HepG2 (cell line): ENCODE data around the gene CYP2J2. TPM values are rescaled to one million over a fixed set of nuclear protein-coding genes. Genes with fewer than 3 reads are reported as not detected.

ENCODE experiments used
- ARID4A ChIP-seq: sonication (generic); formaldehyde crosslinking; IDR thresholded peaks from 2 replicates; pipeline ENCODE4 v1.5.0; 2020; ENCODE audit warnings: mild to moderate bottlenecking, missing genetic modification reagents, borderline replicate concordance
- ASH2L ChIP-seq: fragments of 300-600, 200-600 bp; sonication (generic); IDR thresholded peaks from 2 replicates; pipeline ENCODE4 v1.7.0; 2017; ENCODE audit warnings: low read depth, mild to moderate bottlenecking, moderate library complexity, mixed read lengths, low read length; ENCODE audit not compliant: insufficient read length
- HMG20A ChIP-seq: IDR thresholded peaks from 2 replicates; pipeline ENCODE4 v1.6.1; 2016; ENCODE audit warnings: borderline replicate concordance
- HMGXB4 ChIP-seq, 2 experiments: sonication (generic) in 1 of 2; formaldehyde crosslinking in 1 of 2; IDR thresholded peaks; 2 replicates each; pipeline versions ENCODE4 v1.4.0 to v1.6.1; 2018 to 2020; ENCODE audit warnings: missing genetic modification reagents in 2 of 2, borderline replicate concordance in 1 of 2, low read depth in 1 of 2, mild to moderate bottlenecking in 1 of 2, missing biosample characterization in 1 of 2
- SP140L ChIP-seq: sonication (generic); formaldehyde crosslinking; IDR thresholded peaks from 2 replicates; pipeline ENCODE4 v1.4.0; 2020; ENCODE audit warnings: missing genetic modification reagents, borderline replicate concordance
- ZFX ChIP-seq: sonication (generic); formaldehyde crosslinking; IDR thresholded peaks from 2 replicates; pipeline ENCODE4 v1.4.0; 2020; ENCODE audit warnings: mild to moderate bottlenecking, low read depth, missing genetic modification reagents, moderate library complexity
- ZFYVE20 ChIP-seq: sonication (generic); formaldehyde crosslinking; IDR thresholded peaks from 2 replicates; pipeline ENCODE4 v1.8.0; 2023; ENCODE audit warnings: low read depth, mild to moderate bottlenecking, moderate library complexity, missing genetic modification reagents, borderline replicate concordance
- ZNF430 ChIP-seq: sonication (generic); formaldehyde crosslinking; IDR thresholded peaks from 2 replicates; pipeline ENCODE4 v1.9.0; 2021; ENCODE audit warnings: mild to moderate bottlenecking, missing genetic modification reagents
- ZNF563 ChIP-seq: sonication (generic); formaldehyde crosslinking; IDR thresholded peaks from 2 replicates; pipeline ENCODE4 v1.8.0; 2022; ENCODE audit warnings: mild to moderate bottlenecking, moderate library complexity, missing genetic modification reagents
- ZNF567 ChIP-seq: sonication (generic); formaldehyde crosslinking; IDR thresholded peaks from 2 replicates; pipeline ENCODE4 v1.8.1; 2023; ENCODE audit warnings: mild to moderate bottlenecking, missing genetic modification reagents, borderline replicate concordance
- ZNF788 ChIP-seq: sonication (generic); formaldehyde crosslinking; IDR thresholded peaks from 2 replicates; pipeline ENCODE4 v1.5.0; 2020; ENCODE audit warnings: mild to moderate bottlenecking, missing genetic modification reagents, borderline replicate concordance
- polyA plus RNA-seq, 8 experiments: library from polyadenylated mRNA; depleted of rRNA in 3 of 8; stranded (reverse) in 7 of 8; unstranded in 1 of 8; fragments of >200 nt; fragmentation: Illumina TruSeq in 4 of 8; extraction: Trizol in 4 of 8; gene quantifications; 2 replicates each; pipeline versions ENCODE4 v1.2.1 to v1.2.3, GENCODE V29; 2011 to 2016; ENCODE audit warnings: low read depth in 4 of 8, missing spikeins in 1 of 8, mixed read lengths in 1 of 8; ENCODE audit not compliant: insufficient read depth in 1 of 8
- total RNA-seq, 5 experiments: library from RNA; depleted of rRNA; stranded (reverse); fragments of >200 nt; fragmentation: Illumina TruSeq; extraction: Trizol; gene quantifications; 2 replicates each; pipeline ENCODE4 v1.2.3, GENCODE V29; 2016; ENCODE audit warnings: low read depth in 1 of 5
- TF ChIP-seq, protein P1 (sequence below): sonication (generic); formaldehyde crosslinking; IDR thresholded peaks from 2 replicates; pipeline ENCODE4 v1.4.0; 2020; ENCODE audit warnings: missing genetic modification reagents
- TF ChIP-seq, protein P2 (sequence below): sonication (generic); formaldehyde crosslinking; IDR thresholded peaks from 2 replicates; pipeline ENCODE4 v1.9.0; 2022; ENCODE audit warnings: missing genetic modification reagents, mild to moderate bottlenecking, borderline replicate concordance

CYP2J2 gene
- total and polyA plus RNA-seq, 2 of the 13 experiments (the other 11 are each of a cell fraction or from before 2014, with no cell fraction given), result 2.1 to 5.9 TPM

GRCh38 chr1:59926381-59927123 lies at the start of gene CYP2J2 (continued):
- TF ChIP-seq, protein P1, sequence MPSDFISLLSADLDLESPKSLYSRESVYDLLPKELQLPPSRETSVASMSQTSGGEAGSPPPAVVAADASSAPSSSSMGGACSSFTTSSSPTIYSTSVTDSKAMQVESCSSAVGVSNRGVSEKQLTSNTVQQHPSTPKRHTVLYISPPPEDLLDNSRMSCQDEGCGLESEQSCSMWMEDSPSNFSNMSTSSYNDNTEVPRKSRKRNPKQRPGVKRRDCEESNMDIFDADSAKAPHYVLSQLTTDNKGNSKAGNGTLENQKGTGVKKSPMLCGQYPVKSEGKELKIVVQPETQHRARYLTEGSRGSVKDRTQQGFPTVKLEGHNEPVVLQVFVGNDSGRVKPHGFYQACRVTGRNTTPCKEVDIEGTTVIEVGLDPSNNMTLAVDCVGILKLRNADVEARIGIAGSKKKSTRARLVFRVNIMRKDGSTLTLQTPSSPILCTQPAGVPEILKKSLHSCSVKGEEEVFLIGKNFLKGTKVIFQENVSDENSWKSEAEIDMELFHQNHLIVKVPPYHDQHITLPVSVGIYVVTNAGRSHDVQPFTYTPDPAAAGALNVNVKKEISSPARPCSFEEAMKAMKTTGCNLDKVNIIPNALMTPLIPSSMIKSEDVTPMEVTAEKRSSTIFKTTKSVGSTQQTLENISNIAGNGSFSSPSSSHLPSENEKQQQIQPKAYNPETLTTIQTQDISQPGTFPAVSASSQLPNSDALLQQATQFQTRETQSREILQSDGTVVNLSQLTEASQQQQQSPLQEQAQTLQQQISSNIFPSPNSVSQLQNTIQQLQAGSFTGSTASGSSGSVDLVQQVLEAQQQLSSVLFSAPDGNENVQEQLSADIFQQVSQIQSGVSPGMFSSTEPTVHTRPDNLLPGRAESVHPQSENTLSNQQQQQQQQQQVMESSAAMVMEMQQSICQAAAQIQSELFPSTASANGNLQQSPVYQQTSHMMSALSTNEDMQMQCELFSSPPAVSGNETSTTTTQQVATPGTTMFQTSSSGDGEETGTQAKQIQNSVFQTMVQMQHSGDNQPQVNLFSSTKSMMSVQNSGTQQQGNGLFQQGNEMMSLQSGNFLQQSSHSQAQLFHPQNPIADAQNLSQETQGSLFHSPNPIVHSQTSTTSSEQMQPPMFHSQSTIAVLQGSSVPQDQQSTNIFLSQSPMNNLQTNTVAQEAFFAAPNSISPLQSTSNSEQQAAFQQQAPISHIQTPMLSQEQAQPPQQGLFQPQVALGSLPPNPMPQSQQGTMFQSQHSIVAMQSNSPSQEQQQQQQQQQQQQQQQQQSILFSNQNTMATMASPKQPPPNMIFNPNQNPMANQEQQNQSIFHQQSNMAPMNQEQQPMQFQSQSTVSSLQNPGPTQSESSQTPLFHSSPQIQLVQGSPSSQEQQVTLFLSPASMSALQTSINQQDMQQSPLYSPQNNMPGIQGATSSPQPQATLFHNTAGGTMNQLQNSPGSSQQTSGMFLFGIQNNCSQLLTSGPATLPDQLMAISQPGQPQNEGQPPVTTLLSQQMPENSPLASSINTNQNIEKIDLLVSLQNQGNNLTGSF (CRISPR knock-in tag), result no peak
- TF ChIP-seq ARID4A (CRISPR knock-in tag) (peak; percentile 69; the same call in 1 of the 2 replicates), ZNF430 (CRISPR knock-in tag) (0 out of 2 replicates have a peak, but pooled peaks have one; percentile 22), ASH2L (peak; percentile 40), HMGXB4 (CRISPR knock-in tag; IDR thresholded peaks at IDR 0.05; ENCODE audit: borderline replicate concordance in 1 of 2, low read depth in 1 of 2) (peak; percentile 26 to 54; a peak in 2 of 4 replicates), ZNF567 (CRISPR knock-in tag) (0 out of 2 replicates have a peak, but pooled peaks have one; percentile 30), ZNF563 (CRISPR knock-in tag) (0 out of 2 replicates have a peak, but pooled peaks have one; percentile 17), ZFX (CRISPR knock-in tag) (0 out of 2 replicates have a peak, but pooled peaks have one; percentile 13), SP140L (CRISPR knock-in tag) (no peak), ZFYVE20 (no peak), HMG20A (CRISPR knock-in tag) (0 out of 2 replicates have a peak, but pooled peaks have one; percentile 10), ZNF788 (CRISPR knock-in tag) (no peak)
- TF ChIP-seq, protein P2, sequence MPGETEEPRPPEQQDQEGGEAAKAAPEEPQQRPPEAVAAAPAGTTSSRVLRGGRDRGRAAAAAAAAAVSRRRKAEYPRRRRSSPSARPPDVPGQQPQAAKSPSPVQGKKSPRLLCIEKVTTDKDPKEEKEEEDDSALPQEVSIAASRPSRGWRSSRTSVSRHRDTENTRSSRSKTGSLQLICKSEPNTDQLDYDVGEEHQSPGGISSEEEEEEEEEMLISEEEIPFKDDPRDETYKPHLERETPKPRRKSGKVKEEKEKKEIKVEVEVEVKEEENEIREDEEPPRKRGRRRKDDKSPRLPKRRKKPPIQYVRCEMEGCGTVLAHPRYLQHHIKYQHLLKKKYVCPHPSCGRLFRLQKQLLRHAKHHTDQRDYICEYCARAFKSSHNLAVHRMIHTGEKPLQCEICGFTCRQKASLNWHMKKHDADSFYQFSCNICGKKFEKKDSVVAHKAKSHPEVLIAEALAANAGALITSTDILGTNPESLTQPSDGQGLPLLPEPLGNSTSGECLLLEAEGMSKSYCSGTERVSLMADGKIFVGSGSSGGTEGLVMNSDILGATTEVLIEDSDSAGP, result peak; percentile 83
